Stimulated activated CD8-positive, alpha-beta memory T cell treated with anti-CD3 and anti-CD28 coated beads, Interleukin-7, amount 100 ng/mL, for 1 hour (primary cell): ENCODE results near the gene CDCA7.
"Not testable (repeated sequence)": the region's sequence is repeated elsewhere in the genome, so short reads cannot be mapped to it uniquely, and the experiment has no call there.

ENCODE experiments used
- DNase-seq, 2 donors: peaks; one replicate each; pipeline ENCODE4 v3.0.0-alpha.2; 2020; ENCODE audit warnings: low read depth in 2 of 2

Gene CDCA7

GRCh38 chr2:173402405-173402974, 47.8 kb downstream of the CDCA7 start:
- DNase-seq: peak; percentile 33 to 57

- DNase-seq: no peak
Observed at GRCh38 chr2:173404841-173405750, 50.4 kb downstream of the CDCA7 start.

GRCh38 chr2:173407176-173407575, 52.5 kb downstream of the CDCA7 start:
- no peak for DNase-seq

GRCh38 chr2:173407646-173408045, 53.0 kb downstream of the CDCA7 start:
- DNase-seq: no peak

- DNase-seq: no peak
Observed at GRCh38 chr2:173410579-173410978, 55.9 kb downstream of the CDCA7 start.

- DNase-seq: no peak
Observed at GRCh38 chr2:173412628-173413027, 58.0 kb downstream of the CDCA7 start.

GRCh38 chr2:173414823-173415322, 60.2 kb downstream of the CDCA7 start:
- no peak for DNase-seq

GRCh38 chr2:173415431-173416381, 61.0 kb downstream of the CDCA7 start:
- DNase-seq: no peak

GRCh38 chr2:173416415-173417152, 61.9 kb downstream of the CDCA7 start:
- not testable (repeated sequence) for DNase-seq

GRCh38 chr2:173417341-173417740, 62.7 kb downstream of the CDCA7 start:
- DNase-seq: no peak

- DNase-seq: no peak
Observed at GRCh38 chr2:173417802-173418201, 63.1 kb downstream of the CDCA7 start.
